GM21367 (cell line): ENCODE results near the gene TBX21.

Source experiments
- ATAC-seq: cut with Tn5 transposase; IDR thresholded peaks from one replicate; pipeline ENCODE4 v1.9.1; 2021; ENCODE audit not compliant: unreplicated experiment

TBX21 gene

GRCh38 chr17:47712330-47713023 is 20.6 kb upstream of the TBX21 start:
- ATAC-seq = no peak

GRCh38 chr17:47713980-47714700 is 18.9 kb upstream of the TBX21 start:
- no peak for ATAC-seq

DNA sequence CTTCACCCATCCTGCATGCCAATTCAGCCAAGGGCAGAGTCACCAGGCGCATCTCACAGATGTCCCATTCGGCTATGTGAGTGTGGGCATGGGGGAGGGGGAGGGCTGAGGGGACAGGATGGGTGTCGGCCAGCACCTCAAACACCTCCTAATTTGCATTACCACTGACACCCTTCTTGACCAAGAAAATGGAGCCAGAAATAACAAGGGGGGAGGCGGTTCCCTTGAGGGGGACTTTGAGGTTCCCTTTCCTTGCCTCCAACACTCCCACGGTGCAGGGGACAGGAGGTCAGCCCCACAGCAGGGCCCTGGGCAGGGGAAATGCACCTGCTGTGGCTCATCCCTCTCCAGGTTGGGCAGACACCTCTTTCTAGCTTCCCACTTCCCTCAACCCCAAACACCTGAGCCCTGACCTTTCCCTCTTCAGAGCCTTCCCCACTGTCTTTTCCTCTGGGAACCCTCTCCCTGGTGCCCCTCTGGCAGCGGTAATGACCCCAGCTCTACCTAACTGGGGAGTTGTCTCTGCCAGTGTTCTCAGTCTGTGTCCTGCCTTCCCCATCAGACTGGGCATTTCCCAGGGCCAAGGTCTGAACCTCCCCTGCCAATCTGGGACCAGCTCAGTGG is 18.2 kb upstream of the TBX21 start:
- no peak for ATAC-seq

DNA sequence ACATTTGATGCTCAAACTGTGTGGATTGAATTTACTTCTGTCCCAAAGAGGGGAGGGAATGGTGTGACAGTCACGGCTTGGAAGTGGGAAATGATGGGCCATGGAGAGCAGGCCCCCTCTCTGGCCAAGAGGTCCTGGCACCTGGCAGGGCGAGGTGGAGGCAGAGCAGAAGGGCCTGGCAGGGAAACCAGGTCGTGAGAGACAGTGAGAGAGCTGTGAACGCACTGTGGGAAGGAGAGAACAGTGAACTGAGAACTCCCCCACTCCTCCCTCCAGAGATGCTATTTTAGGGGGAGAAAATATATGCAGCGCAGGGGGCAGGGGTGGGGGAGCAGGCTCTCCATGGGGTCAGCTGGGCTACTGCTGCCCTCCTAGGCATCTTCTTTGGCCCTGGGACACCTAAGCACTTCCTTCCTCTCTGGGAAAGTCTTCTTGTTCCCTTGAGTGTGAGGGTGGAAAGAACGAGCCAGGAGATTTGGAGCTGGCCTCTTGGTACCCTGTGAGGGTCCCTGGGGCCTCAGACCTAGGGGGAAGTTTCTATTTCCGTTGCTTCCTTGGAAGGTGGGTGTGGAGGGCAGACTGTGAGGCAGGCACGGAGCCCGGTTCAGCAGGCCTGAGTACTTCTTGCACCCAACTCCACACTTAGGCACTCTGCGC is 17.2 kb upstream of the TBX21 start:
- no peak for ATAC-seq

GRCh38 chr17:47716375-47716774 is 16.7 kb upstream of the TBX21 start:
- ATAC-seq = no peak

DNA sequence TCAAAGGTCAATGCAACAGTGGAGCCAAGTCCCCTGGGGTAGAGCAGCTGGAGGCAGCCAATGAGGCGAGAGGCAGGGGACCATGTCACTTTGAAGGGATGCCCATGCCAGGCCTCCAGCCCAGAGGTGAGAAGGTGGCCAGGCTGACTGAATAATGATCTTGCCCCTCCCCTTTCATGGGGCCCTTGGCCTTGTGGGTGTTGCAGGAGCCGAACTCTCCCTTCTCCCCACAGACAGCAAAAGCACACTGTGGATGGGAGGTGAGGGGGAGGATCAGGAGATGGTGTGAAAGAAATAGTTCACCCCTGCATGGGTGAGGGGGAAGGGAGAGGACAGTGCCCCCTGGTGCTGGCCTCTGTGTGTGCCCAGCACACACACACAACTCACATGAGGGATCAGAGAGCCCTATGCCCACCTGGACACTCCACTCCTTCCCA is 15.8 kb upstream of the TBX21 start:
- ATAC-seq = no peak

GRCh38 chr17:47717979-47718621 is 14.9 kb upstream of the TBX21 start:
- ATAC-seq = no peak

GRCh38 chr17:47718634-47719405 is 14.2 kb upstream of the TBX21 start:
- no peak for ATAC-seq

DNA sequence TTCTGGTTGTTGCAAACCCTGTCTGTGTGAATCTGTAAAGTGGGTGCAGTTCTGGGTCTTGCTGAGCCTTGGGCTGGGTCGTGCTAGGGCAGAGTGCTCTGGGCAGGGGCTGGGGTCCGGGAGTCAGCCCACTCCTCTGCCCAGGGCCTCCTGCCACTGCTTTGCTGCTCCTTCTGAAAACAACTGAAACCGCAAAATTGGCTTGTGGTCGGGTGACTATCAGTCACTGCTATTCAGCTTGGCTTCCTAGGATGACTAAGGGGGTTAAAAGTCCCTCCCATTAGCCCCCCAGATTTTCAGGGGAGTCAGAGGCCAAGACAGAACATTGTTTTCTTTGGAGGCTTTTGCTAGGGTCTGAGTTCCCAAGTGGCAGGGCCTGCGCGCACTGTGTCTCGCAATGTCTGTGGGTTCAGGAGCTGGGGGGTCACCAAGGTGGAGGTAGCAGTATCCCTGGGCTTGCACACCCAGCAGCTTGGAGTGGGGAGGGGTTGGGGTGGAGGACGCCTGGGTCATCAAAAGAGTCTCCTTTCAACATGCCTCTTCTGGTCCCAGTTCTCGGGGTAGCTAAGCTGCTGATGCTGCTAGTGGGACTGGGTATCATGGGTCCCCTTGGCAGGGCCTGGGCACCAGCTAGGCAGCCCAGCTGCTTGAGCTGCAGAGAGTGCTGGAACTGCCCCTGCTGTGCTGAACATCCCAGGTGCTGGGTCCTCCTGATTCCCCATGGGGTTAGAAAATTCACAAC is 13.5 kb upstream of the TBX21 start:
- no peak for ATAC-seq

- ATAC-seq = no peak
Measured at GRCh38 chr17:47720196-47720595, 12.8 kb upstream of the TBX21 start.

DNA sequence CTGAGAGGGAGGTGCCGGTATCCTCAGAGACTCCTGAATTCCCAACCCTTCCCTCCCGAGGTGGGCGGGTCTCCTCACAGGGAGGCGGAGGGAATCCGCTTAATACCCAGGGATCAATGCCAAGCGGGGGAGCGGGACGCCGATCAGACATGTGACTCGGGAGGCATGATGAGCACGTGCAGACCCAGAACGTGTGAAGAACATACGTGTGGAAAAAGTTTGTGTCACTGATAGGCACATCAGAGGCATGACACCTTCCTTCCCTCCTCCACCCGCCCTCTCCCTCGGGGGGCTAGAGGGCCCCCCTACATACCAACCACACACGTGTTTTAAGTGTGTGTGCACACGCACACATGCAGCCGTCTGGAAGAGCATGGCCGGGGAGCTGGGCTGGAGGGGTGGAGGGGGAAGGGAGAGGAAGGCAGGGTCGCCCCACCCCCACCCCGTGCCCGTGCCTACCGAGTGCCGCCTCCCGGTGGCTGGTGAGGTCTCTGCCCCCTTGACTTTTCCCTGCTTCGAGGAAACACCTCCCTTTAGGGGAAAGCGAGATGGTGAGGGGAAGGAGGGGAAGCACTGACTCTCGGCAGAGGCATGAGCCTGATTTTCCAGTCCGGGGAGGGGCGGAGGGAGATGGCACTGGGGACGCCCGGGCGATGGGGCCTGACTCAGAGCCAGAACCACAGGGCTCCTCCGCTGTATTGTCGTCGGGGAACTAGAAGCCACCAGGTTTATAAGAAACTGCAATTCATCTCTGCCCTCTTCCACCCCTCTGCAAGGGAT is 12.1 kb upstream of the TBX21 start:
- no peak for ATAC-seq

GRCh38 chr17:47721725-47722124 is 11.3 kb upstream of the TBX21 start:
- ATAC-seq = no peak

DNA sequence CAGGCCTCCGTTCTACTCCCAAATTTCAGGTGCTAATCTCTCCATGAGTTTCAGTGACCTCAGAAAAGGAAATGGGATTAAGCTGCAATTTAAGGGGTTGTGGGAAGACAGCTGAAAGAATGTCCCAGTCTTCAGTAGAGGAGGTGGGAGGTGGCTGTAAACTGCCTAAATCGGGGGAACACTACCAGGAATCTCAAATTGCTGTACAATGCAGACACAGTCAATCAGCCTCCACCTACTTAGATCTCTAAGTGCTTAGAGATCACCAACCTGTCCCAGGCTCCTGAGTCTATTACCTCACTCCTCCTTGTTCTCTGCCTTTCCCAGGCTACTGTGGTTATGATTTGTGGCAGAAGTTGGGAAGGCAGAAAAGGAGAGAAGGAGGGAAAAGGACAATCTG is 8.3 kb upstream of the TBX21 start:
- no peak for ATAC-seq

- ATAC-seq = no peak
Measured at GRCh38 chr17:47725446-47726111, 7.5 kb upstream of the TBX21 start.

- ATAC-seq = no peak
Measured at GRCh38 chr17:47726796-47727703, 6.0 kb upstream of the TBX21 start.

DNA sequence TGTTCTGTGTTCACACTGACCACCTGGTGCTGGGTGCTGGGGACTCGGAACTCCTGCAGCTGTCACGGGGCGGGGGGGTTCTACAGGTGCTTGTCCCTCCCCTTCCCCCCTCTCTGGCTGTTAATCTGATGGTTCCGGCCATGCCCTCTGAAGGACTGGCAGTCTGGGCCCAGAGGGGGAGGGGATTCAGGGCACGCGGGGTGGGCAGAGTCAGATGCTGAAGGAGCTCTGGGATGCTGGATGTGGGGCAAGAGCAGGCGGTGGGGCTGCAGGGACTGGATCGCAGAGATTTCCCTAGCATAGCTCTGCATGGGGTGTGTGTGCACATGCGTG is 5.4 kb upstream of the TBX21 start:
- ATAC-seq = no peak

GRCh38 chr17:47728214-47728877 is 4.7 kb upstream of the TBX21 start:
- no peak for ATAC-seq
